Caki2 (cell line): Measurements from ENCODE around the gene SEZ6L. TPM values are rescaled to one million over a fixed set of nuclear protein-coding genes. Genes with fewer than 3 reads are reported as not detected.
A peak's percentile ranks its signal among the peaks of the same experiment; 100 is the strongest.

Experiments
- DNase-seq: peaks from one replicate; pipeline ENCODE4 v3.0.0-alpha.2; 2015; ENCODE audit warnings: low read depth
- in situ Hi-C: cut with HindIII; loops from 2 replicates; pipeline ENCODE4 v1.10.0; 2016; ENCODE audit warnings: low sequenced_read_pairs, low pct_unique_long_range_greater_than_20kb, mixed read lengths
- total RNA-seq: library from RNA; depleted of rRNA; stranded (reverse); fragments of >200 nt; shearing (Covaris generic); gene quantifications from 2 replicates; pipeline ENCODE4 v1.2.3, GENCODE V29; 2014; ENCODE audit warnings: low replicate concordance

SEZ6L gene
- total RNA-seq, 1 experiment from 2014 or later, result not detected

GRCh38 chr22:26170795-26171580 lies 1.7 kb downstream of the SEZ6L start:
- peak; percentile 14 for DNase-seq
- in situ Hi-C loops, result no loop called here

- DNase-seq, result peak; percentile 29
- in situ Hi-C loops, result no loop called here
Observed at GRCh38 chr22:26172389-26172990, 3.2 kb downstream of the SEZ6L start.

GRCh38 chr22:26174280-26174679 lies 5.0 kb downstream of the SEZ6L start:
- in situ Hi-C loops, result no loop called here
- DNase-seq, result no peak

GRCh38 chr22:26182723-26183122 lies 13.5 kb downstream of the SEZ6L start:
- no peak for DNase-seq
- in situ Hi-C loops, result no loop called here

GRCh38 chr22:26185190-26185589 lies 15.9 kb downstream of the SEZ6L start:
- in situ Hi-C loops, result no loop called here
- DNase-seq, result no peak

- DNase-seq, result no peak
- in situ Hi-C loops, result no loop called here
Observed at GRCh38 chr22:26188341-26188740, 19.1 kb downstream of the SEZ6L start.

- in situ Hi-C loops, result no loop called here
- DNase-seq, result no peak
Observed at GRCh38 chr22:26194313-26194712, 25.1 kb downstream of the SEZ6L start.

- in situ Hi-C loops, result no loop called here
- DNase-seq, result no peak
Observed at GRCh38 chr22:26194877-26195276, 25.6 kb downstream of the SEZ6L start.

- in situ Hi-C loops, result no loop called here
- DNase-seq, result no peak
Observed at GRCh38 chr22:26196657-26197056, 27.4 kb downstream of the SEZ6L start.

- DNase-seq, result no peak
- in situ Hi-C loops, result no loop called here
Observed at GRCh38 chr22:26197425-26197824, 28.2 kb downstream of the SEZ6L start.

- no peak for DNase-seq
- in situ Hi-C loops, result no loop called here
Observed at GRCh38 chr22:26199665-26200064, 30.4 kb downstream of the SEZ6L start.

- in situ Hi-C loops, result no loop called here
- DNase-seq, result no peak
Observed at GRCh38 chr22:26202280-26202924, 33.1 kb downstream of the SEZ6L start.

GRCh38 chr22:26205494-26205893 lies 36.2 kb downstream of the SEZ6L start:
- in situ Hi-C loops, result no loop called here
- no peak for DNase-seq

GRCh38 chr22:26210334-26210733 lies 41.1 kb downstream of the SEZ6L start:
- in situ Hi-C loops, result no loop called here
- no peak for DNase-seq

GRCh38 chr22:26213826-26214225 lies 44.6 kb downstream of the SEZ6L start:
- no peak for DNase-seq

GRCh38 chr22:26214466-26214865 lies 45.2 kb downstream of the SEZ6L start:
- no peak for DNase-seq
- in situ Hi-C loops, result no loop called here

More at GRCh38 chr22:26213826-26214225, 44.6 kb downstream of the SEZ6L start:
- in situ Hi-C loops, result no loop called here

- in situ Hi-C loops, result no loop called here
- no peak for DNase-seq
Observed at GRCh38 chr22:26215736-26216135, 46.5 kb downstream of the SEZ6L start.

GRCh38 chr22:26225207-26225606 lies 55.9 kb downstream of the SEZ6L start:
- in situ Hi-C loops, result no loop called here
- DNase-seq, result no peak

- in situ Hi-C loops, result no loop called here
- no peak for DNase-seq
Observed at GRCh38 chr22:26226538-26227297, 57.5 kb downstream of the SEZ6L start.
